ENCODE measurements around the gene TCAIM. TPM values are rescaled to one million over a fixed set of nuclear protein-coding genes. Genes with fewer than 3 reads are reported as not detected.
A peak's percentile ranks its signal among the peaks of the same experiment; 100 is the strongest.

TCAIM gene
- total RNA-seq, 2 donors from 2014 or later = 16.9 to 18.8 TPM

DNA sequence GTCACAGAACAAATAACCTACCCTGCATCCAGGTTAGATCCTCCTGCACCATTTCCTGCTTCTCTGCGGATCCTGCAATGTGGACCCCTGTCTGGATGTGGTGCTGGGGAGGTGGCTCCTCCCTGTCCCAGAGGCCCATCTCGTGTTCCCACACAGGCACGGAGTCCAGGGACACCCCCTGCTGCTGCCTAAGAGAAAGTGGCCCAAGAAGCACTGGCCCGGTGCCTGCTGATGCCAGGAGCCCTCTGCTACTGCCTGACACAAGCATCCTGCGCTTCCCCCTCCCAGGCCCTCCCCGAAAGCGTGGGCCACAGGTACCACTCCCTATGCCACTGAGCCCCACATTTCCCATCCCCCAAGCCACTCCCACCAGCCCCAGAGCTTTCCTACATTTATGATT, 90.3 kb downstream of the TCAIM start:
- ATAC-seq = no peak
- no peak overlapping the region for H3K27ac Mint-ChIP-seq
- no peaks in the 10 kb centered on the region for H3K36me3 Mint-ChIP-seq
- H3K4me3 Mint-ChIP-seq = no peak overlapping the region
- H3K27me3 Mint-ChIP-seq = no peaks in the 10 kb centered on the region
- no peaks in the 10 kb centered on the region for H3K9me3 Mint-ChIP-seq
- peaks cover 0 to 4% of the 10 kb centered on the region in 2 donors for H3K4me1 Mint-ChIP-seq (ENCODE audit: low read depth in 2 of 2)
- no peak for DNase-seq (ENCODE audit: low spot score)

- no peak for ATAC-seq
- no peak for DNase-seq (ENCODE audit: low spot score)
- Mint-ChIP-seq H3K4me1 (ENCODE audit: low read depth in 2 of 2) (peaks cover 0 to 4% of the 10 kb centered on the region in 2 donors), H3K27me3 (no peaks in the 10 kb centered on the region), H3K36me3 (no peaks in the 10 kb centered on the region), H3K4me3 (no peak overlapping the region), H3K9me3 (no peaks in the 10 kb centered on the region), H3K27ac (no peak overlapping the region)
These were observed 90.9 kb downstream of the TCAIM start for GRCh38 chr3:44429459-44429858.

DNA sequence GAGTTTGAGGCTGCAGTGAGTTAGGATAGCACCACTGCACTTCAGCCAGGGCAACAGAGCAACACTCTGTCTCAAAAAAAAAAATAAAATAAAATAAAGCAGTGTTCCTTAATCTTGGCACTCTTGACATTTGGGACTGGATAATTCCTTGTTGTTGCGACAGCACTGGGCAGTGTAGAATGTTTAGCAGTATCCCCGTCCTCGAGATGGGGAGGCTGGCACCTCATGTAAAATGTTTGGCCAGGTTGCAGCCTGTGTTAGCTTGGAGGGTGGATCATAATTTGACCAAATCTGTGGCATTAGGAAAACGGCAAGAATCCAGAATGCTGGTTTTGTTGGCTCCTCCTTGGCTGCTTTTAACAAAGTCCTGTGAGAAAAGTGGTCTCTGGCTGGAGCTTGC, 91.9 kb downstream of the TCAIM start:
- no peaks in the 10 kb centered on the region for H3K27me3 Mint-ChIP-seq
- H3K27ac Mint-ChIP-seq = no peak overlapping the region
- ATAC-seq (no peak), DNase-seq (ENCODE audit: low spot score) (no peak)
- no peaks in the 10 kb centered on the region for H3K9me3 Mint-ChIP-seq
- peaks cover 0 to 3% of the 10 kb centered on the region in 2 donors for H3K4me1 Mint-ChIP-seq (ENCODE audit: low read depth in 2 of 2)
- H3K4me3 Mint-ChIP-seq = no peak overlapping the region
- no peaks in the 10 kb centered on the region for H3K36me3 Mint-ChIP-seq

DNA sequence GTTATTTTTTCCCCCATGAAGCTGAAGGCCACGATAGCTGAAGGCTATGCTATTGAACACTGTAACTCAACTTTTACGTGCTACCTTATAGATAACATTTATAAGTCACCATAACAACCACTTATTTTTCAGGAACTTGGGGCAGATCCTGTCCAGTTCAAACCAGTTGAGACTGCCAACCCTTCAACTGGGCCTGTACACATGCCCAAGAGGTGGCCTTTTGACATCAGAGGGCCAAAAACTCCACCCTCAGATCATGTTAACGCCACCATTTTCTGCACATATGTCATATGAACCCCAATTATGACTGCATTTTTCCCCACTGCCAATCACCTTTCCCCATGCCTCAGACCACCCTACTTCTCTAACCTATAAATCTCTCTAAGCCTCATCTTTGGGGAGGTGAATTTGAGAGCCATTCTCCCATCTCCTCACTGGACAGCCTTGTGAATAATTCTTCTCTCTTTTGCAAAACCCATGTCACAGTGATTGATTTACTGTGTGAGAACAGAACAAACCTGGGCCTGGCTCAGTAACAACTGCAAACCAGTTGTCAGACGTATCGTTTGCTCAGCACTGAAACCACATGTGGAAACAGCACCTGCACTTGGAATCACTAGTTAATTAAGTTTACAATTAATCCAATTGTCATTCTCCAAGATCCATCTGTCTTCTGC, 96.4 kb downstream of the TCAIM start:
- H3K4me3 Mint-ChIP-seq = no peak overlapping the region
- peak overlapping the region in 1 of 2 donors; percentile 12 for H3K27ac Mint-ChIP-seq
- H3K27me3 Mint-ChIP-seq = no peaks in the 10 kb centered on the region
- H3K36me3 Mint-ChIP-seq = peaks cover 5% of the 10 kb centered on the region
- DNase-seq (ENCODE audit: low spot score) (no peak), ATAC-seq (no peak)
- no peaks in the 10 kb centered on the region for H3K9me3 Mint-ChIP-seq
- peaks cover 6 to 14% of the 10 kb centered on the region in 2 donors for H3K4me1 Mint-ChIP-seq (ENCODE audit: low read depth in 2 of 2)

- H3K9me3 Mint-ChIP-seq = no peaks in the 10 kb centered on the region
- ATAC-seq (no peak), DNase-seq (ENCODE audit: low spot score) (no peak)
- H3K36me3 Mint-ChIP-seq = peaks cover 5% of the 10 kb centered on the region
- H3K27ac Mint-ChIP-seq = no peak overlapping the region
- no peaks in the 10 kb centered on the region for H3K27me3 Mint-ChIP-seq
- H3K4me3 Mint-ChIP-seq = no peak overlapping the region
- H3K4me1 Mint-ChIP-seq (ENCODE audit: low read depth in 2 of 2) = peaks cover 13 to 20% of the 10 kb centered on the region in 2 donors
These were observed 97.6 kb downstream of the TCAIM start for GRCh38 chr3:44436181-44436580.

DNA sequence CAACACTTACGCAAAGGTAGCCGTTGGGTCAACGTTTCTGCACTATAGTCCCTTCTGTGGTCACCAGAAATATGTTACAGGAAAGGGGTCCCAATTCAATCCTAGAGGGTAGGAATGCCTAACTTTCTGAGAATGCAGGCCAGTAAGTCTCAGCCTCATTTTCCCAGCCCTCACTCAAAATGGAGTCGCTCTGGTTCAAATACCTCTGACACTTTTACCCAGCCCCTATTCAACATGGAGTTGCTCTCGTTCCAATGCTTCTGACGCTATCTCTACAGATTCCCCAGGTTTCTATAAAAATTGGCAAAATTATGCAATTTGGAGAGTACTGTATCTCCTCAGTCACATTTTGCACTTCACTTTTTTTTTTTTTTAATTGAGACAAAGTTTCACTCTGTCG, 99.2 kb downstream of the TCAIM start:
- peak overlapping the region in 1 of 2 donors; percentile 12 for H3K27ac Mint-ChIP-seq
- peaks cover 27 to 33% of the 10 kb centered on the region in 2 donors for H3K4me1 Mint-ChIP-seq (ENCODE audit: low read depth in 2 of 2)
- no peak overlapping the region for H3K4me3 Mint-ChIP-seq
- peaks cover 4% of the 10 kb centered on the region for H3K9me3 Mint-ChIP-seq
- no peak for DNase-seq (ENCODE audit: low spot score)
- no peak for ATAC-seq
- H3K36me3 Mint-ChIP-seq = peaks cover 17% of the 10 kb centered on the region
- no peaks in the 10 kb centered on the region for H3K27me3 Mint-ChIP-seq

DNA sequence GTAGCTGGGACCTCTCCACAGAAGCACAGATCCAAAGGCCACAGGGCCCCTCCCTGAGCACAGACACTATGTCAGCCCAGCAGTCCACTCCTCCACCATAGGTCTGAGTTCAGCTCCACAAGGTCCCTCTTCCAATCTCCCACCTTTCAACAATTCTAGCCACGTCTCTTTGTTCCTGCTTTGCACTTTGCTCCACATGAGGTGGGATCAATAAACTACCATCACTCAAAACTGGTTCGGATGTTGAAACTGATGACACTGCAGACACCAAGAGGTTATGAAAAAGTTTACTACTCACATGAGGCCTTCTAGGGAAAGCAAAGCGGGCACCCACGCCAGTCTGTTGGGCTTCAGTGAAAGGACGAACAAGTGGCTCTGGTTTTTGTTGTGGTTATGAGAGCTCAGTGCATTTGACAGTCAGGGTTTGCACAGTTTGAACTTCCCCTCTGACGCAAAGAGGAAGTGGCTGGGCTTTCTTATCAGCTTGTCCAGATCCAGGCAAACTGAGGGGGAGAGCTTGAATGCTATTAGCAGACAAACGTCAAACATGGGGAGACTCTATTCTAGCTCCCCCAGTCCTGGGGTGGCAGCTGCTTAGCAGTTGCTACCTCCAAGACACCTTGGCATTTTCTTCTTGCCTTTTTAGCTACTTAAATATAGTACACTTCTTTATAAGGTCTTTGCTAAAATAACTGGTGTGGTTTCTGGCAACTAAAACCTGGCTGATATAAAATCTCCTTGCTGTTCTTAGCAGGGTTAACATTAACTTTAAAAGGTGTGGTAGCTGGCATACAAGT, 101.1 kb downstream of the TCAIM start:
- peaks cover 4% of the 10 kb centered on the region for H3K9me3 Mint-ChIP-seq
- peak overlapping the region; percentile 92 to 94 for H3K27ac Mint-ChIP-seq
- H3K27me3 Mint-ChIP-seq = no peaks in the 10 kb centered on the region
- H3K4me1 Mint-ChIP-seq (ENCODE audit: low read depth in 2 of 2) = peaks cover 33 to 42% of the 10 kb centered on the region in 2 donors
- DNase-seq (ENCODE audit: low spot score) = peak; percentile 94
- peak; percentile 92 to 94 for ATAC-seq
- peaks cover 20% of the 10 kb centered on the region for H3K36me3 Mint-ChIP-seq
- peak overlapping the region; percentile 76 for H3K4me3 Mint-ChIP-seq

DNA sequence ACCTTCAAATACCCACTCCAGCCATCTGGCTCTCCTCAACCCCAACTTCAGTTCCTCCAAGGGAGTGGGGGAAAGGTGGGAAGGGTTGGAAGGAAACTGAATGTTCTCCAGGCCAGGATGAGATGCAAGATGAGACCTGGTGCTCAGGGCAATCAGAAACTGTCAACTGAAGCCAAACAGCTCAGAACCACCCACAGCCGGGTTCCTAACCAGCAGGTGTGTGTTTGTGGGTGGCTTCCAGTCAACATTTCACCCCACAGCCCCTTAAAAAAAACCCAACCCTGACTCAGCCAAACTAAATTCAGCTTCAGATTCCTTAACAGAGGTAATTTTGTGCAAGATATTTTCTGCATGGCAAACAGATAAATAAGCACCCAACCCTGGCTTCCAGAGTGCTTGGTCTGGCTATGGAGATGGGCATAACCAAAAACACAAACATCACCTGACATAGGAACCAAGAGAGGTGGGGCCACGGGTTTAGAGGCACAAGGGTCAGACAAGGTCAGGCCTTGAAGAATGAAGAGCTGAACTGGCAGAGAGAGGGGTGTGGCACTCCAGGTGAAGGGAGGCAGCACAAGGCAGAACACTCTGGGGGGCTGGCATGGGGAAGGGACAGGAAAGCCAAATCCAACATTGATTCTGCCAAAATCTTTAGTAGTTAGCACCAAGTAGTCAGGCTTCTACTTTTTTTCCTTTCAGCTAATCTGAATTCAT, 104.2 kb downstream of the TCAIM start:
- Mint-ChIP-seq H3K4me1 (ENCODE audit: low read depth in 2 of 2) (peaks cover 41 to 42% of the 10 kb centered on the region in 2 donors), H3K27me3 (no peaks in the 10 kb centered on the region), H3K36me3 (peaks cover 42% of the 10 kb centered on the region), H3K9me3 (peaks cover 4% of the 10 kb centered on the region), H3K4me3 (peak overlapping the region; percentile 76), H3K27ac (peak overlapping the region; percentile 92 to 94)
- DNase-seq (ENCODE audit: low spot score) (no peak), ATAC-seq (no peak)

DNA sequence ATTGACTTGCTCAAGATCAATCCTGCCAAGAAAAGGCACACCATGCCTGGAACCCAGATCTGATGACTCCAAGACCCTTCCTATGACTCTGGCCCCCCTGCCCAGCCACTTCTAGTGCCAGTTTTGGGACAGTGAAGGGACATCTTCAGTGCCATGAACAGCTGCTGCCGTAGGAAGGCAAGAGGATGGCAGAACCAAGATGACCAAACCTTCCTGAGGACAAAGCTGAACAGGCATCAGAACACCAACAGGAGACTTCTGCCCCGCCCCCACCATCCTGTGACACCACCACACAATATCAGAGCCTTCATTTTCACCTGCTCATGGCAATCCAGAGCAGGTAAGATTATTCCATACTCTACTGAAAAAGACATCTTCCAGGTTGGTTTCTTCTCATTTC, 105.9 kb downstream of the TCAIM start:
- ATAC-seq = no peak
- H3K27me3 Mint-ChIP-seq = no peaks in the 10 kb centered on the region
- H3K27ac Mint-ChIP-seq = peak overlapping the region in 1 of 2 donors; percentile 77
- H3K36me3 Mint-ChIP-seq = peaks cover 57% of the 10 kb centered on the region
- no peak for DNase-seq (ENCODE audit: low spot score)
- H3K4me3 Mint-ChIP-seq = no peak overlapping the region
- H3K4me1 Mint-ChIP-seq (ENCODE audit: low read depth in 2 of 2) = peaks cover 38 to 39% of the 10 kb centered on the region in 2 donors
- peaks cover 7% of the 10 kb centered on the region for H3K9me3 Mint-ChIP-seq

DNA sequence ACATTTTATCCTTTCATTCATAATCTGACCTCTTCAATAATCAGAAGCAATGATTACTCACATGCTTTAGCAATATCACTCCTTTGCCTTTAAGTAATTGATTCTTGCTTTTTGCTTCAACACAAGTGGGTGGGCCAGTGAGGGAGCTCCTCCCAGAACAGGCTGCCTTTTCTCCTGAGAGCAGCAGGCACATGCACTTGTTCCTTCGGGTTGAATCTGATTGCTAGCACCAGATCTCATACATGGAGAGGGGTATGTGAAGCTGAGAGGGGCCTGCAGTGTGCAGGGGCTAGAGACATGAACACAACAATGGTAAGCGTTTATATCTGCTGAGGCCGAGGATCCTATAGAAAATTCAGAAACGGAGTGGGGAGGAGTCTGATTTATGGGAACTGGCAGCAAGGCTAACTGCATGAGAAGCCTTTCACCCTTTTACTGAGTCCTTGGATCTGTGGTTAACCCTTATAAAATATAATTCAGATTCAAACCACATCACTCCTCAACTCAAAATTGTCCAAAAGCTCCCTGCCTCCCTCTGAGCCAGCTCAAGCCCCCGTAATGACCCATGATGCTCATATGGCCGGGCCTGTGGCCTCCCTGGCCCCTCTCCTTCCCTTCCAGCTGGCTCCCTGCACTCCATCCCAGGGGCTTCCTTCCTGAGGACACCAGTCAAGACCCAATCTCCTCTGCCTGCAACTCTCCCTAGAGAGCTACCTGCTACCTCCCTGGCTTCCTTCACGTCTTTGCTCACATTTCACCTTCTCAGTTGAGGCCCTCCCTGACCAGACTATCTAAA, 106.5 kb downstream of the TCAIM start:
- no peak overlapping the region for H3K4me3 Mint-ChIP-seq
- H3K4me1 Mint-ChIP-seq (ENCODE audit: low read depth in 2 of 2) = peaks cover 35% of the 10 kb centered on the region in 2 donors
- peaks cover 55% of the 10 kb centered on the region for H3K36me3 Mint-ChIP-seq
- no peaks in the 10 kb centered on the region for H3K27me3 Mint-ChIP-seq
- H3K9me3 Mint-ChIP-seq = peaks cover 7% of the 10 kb centered on the region
- ATAC-seq (no peak), DNase-seq (ENCODE audit: low spot score) (no peak)
- H3K27ac Mint-ChIP-seq = peak overlapping the region in 1 of 2 donors; percentile 77

GRCh38 chr3:44445786-44446185, 107.2 kb downstream of the TCAIM start:
- Mint-ChIP-seq H3K36me3 (peaks cover 55% of the 10 kb centered on the region), H3K27ac (no peak overlapping the region), H3K4me1 (ENCODE audit: low read depth in 2 of 2) (peaks cover 28 to 31% of the 10 kb centered on the region in 2 donors), H3K9me3 (peaks cover 7% of the 10 kb centered on the region), H3K27me3 (no peaks in the 10 kb centered on the region), H3K4me3 (no peak overlapping the region)
- ATAC-seq (no peak), DNase-seq (ENCODE audit: low spot score) (no peak)

DNA sequence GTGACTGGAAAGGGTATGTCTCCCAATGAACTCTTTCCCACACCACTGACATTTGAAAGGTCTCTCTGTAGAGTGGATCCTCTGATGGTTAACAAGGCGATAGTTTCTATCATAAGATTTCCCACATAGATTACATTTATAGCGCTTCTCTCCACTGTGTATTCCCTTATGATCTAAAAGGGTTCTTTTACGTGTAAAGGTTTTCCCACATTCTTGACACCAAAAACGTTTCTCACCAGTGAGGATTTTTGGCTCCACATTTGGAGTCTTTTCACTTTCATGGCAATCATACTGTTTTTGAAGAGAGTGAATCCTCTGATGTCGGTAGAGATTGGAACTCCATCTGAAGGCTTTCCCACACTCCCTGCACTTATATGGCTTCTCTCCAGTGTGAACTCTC, 108.4 kb downstream of the TCAIM start:
- peaks cover 20 to 28% of the 10 kb centered on the region in 2 donors for H3K4me1 Mint-ChIP-seq (ENCODE audit: low read depth in 2 of 2)
- peaks cover 48% of the 10 kb centered on the region for H3K36me3 Mint-ChIP-seq
- H3K27ac Mint-ChIP-seq = no peak overlapping the region
- H3K27me3 Mint-ChIP-seq = no peaks in the 10 kb centered on the region
- H3K9me3 Mint-ChIP-seq = peaks cover 6% of the 10 kb centered on the region
- ATAC-seq (no peak), DNase-seq (ENCODE audit: low spot score) (no peak)
- no peak overlapping the region for H3K4me3 Mint-ChIP-seq

GRCh38 chr3:44451441-44451840, 112.9 kb downstream of the TCAIM start:
- DNase-seq (ENCODE audit: low spot score) = no peak
- Mint-ChIP-seq H3K27ac (peak overlapping the region; percentile 44 to 80), H3K36me3 (peaks cover 47% of the 10 kb centered on the region), H3K4me3 (no peak overlapping the region), H3K9me3 (peaks cover 3% of the 10 kb centered on the region), H3K27me3 (no peaks in the 10 kb centered on the region), H3K4me1 (ENCODE audit: low read depth in 2 of 2) (peaks cover 0 to 6% of the 10 kb centered on the region in 2 donors)
- no peak for ATAC-seq
